GM18873 (cell line): ENCODE results near the gene NRP1.
"Not testable (repeated sequence)": the region's sequence is repeated elsewhere in the genome, so short reads cannot be mapped to it uniquely, and the experiment has no call there.

ENCODE experiments used
- ATAC-seq: cut with Tn5 transposase; IDR thresholded peaks from one replicate; pipeline ENCODE4 v1.9.1; 2021; ENCODE audit warnings: mild to moderate bottlenecking, moderate library complexity, moderate number of reproducible peaks; ENCODE audit not compliant: unreplicated experiment, low FRiP score

The NRP1 gene

DNA sequence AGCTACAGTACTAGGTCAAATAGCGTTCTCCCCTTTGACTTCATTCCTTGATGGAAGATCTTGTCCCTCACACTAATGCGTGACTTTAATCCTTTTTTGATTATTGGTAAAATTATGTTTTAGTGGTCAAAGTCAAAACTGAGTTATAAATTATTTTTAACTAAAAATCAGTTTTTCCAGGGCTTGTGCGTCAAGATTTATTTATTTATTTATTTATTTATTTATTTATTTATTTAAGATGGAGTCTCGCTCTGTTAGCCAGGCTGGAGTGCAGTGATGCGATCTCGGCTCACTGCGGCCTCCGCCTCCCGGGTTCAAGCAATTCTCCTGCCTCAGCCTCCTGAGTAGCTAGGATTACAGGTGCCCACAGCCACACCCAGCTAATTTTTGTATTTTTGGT is 112.2 kb downstream of the NRP1 start:
- not testable (repeated sequence) for ATAC-seq

- no peak for ATAC-seq
Measured at GRCh38 chr10:33217854-33218253, 116.6 kb downstream of the NRP1 start.

DNA sequence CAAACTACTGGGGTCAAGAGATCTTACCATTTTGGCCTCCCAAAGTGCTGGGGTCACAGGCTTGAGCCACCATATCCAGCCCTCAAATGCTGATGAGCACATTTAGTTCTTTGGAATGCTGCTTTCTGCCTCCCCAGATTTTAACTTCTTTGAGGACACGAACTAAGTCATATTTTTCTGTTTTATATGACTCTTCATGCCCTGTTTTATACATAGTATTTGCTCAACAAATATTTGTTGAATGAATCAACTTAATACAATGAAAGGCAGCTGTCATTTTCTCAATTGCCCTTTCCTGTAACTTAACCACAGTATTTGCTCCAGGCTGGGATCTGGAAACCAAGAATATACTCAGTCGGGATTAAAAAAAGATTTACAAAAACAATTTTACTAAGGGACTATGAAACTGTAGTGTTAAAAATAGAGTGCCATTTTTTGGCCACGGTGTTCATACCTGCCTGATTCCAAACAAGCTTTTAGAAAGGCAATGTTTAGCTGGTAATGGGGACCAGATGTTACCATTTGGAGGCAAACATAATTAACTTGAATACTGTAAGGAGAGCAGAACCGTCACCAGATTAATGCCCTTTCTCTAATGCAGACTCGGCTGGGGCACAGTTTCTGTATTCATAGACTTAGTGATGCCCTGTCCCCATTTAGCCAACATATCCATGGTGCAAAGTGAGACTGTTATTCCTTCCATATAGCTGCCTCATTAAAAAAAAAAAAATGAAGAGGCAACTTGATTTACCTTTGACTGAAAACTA is 117.6 kb downstream of the NRP1 start:
- no peak for ATAC-seq

- ATAC-seq = no peak
Measured at GRCh38 chr10:33215635-33216034, 118.8 kb downstream of the NRP1 start.

DNA sequence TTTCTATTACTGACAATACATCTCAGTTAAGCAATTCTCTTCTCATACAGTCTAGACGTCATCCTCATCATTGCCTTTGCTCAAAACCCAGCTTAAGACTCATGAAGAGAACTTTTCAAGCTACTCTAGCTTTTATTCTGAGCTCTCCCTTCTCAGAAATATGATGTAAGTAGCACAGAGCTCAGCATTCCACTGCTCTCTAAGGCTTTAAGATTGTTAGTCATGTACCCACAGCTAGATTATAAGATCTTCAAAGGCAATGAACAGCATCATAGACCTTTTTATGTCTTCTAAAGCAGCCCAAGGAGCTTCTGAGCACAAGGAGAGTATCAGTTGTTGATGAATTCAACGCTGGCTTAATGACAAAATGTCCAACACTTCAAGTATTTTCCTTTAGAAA is 119.3 kb downstream of the NRP1 start:
- no peak for ATAC-seq

DNA sequence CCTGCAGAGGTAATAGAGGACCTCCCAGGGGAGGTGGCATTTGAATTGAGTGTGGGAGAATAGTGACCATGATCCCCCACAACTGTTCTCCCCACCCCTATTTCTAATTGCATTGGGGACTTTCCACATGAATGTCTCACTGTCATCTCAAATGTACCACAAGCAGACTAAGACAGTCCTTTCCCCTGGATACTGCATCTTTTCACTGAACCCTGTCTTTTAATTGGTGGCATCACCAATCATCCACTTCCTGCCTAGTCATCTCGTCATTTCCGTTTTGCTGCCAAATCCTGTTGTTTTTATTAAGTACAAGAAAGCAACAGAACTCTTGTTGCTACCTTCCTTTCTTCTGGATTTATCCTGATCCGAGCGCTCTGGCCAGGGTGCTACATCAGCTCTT is 120.3 kb downstream of the NRP1 start:
- no peak for ATAC-seq

- no peak for ATAC-seq
Measured at GRCh38 chr10:33212061-33212748, 122.3 kb downstream of the NRP1 start.

DNA sequence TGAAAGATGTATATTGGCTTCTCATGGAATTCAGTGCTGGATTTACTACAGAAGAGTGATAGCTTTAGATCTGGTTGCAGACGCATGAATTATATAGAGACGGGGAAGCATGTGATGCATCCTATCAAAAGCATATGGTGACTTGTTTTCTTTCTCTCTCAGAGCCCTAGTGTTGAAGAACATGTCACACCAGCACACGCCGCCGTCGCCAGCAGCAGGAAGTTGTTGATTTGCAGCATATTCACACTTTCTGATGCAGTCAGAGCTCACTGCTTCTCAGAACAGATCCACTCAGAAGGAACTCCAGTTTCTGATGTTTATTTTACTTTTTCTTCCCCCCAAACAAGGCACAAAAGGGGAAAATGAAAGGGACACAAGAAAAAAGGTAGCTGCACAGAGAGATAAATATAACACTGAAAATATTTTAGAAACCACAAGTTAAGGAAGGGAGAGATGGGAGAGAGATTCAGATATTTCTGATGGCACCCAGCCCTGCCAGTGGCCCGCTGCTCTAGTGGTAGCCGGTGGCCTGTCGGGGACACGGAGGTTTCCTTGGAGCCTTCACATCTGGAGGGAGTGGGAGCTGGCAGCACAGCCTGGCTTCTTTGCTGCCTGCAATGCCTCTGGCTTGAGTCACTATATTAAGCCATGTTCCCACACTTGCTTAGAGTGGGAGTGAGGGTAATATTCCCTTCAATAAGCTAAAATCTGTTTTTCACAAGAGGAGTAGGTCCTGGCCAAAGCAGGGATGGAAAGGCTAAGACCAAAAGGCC is 123.2 kb downstream of the NRP1 start:
- no peak for ATAC-seq

- no peak for ATAC-seq
Measured at GRCh38 chr10:33209802-33210201, 124.7 kb downstream of the NRP1 start.

DNA sequence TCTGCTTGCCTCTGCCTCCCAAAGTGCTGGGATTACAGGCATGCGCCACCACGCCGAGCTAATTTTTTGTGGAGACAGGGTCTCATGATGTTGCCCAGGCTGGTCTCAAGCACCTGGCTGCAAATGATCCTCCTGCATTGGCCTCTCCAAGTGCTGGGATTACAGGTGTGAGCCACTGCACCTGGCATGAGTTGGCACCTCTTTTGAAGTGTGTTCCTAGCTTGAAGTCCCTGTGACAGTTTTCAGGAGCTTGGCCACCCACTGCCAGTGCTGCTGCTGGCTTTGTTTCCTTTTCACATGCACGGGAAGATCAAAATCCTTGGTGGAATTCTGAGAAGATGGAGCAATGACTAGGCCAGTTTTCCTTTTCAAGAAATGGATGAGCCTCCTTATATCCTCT is 126.3 kb downstream of the NRP1 start:
- ATAC-seq = no peak

GRCh38 chr10:33204031-33204430 is 130.4 kb downstream of the NRP1 start:
- ATAC-seq = no peak

GRCh38 chr10:33201971-33202370 is 132.5 kb downstream of the NRP1 start:
- no peak for ATAC-seq

DNA sequence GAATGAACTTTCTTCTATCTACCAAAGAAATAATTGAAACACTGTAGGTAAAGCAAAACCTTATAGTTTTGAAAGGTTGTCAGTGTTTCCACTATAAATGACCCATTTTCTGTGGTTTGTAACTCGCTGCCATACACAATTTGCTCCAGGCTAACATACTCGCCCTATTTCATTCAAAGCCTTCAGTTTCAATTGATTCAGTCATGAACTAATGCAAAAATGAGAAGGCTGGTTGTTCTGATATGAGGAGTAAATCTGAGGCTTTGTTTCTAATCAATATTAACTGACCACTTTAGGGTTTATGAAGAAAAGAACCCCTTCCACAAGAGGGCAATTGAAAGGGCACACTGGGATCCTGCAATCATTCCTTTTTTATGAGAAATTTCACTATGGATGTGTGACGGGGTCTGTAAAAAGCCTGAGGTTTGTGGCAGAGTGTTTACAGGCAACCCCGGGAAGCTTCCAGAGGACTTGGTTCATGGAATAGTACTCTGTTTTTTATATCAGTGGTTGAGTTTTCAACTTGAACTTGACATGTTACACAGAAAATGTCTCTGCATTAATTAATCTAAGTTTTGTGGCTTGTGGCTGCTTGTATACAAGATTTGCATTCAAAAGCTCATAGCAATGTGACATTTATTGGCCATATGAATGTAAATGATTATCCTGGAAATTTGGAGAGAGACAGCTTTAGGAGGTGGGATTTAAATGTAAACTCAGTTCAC is 133.2 kb downstream of the NRP1 start:
- no peak for ATAC-seq

GRCh38 chr10:33199731-33200232 is 134.7 kb downstream of the NRP1 start:
- ATAC-seq = no peak

DNA sequence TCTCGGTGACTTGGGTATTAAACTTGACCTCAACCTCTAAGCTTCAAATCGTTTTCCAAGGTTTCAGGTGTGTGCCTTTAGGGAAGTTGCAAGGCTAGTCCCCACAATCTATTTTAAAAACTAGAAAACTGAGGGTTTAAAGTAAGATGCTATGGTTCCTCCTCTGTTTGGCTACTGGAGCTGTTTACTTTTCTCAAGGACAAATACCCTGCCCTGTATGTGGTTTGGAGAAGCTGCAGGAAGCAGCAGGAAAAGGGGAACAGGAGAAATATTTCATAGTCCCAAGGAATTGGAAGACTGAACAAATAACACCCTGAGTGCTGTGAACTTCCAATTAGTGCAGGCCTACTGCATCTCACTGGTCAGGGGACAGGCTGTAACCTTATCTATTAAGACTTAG is 135.9 kb downstream of the NRP1 start:
- no peak for ATAC-seq

DNA sequence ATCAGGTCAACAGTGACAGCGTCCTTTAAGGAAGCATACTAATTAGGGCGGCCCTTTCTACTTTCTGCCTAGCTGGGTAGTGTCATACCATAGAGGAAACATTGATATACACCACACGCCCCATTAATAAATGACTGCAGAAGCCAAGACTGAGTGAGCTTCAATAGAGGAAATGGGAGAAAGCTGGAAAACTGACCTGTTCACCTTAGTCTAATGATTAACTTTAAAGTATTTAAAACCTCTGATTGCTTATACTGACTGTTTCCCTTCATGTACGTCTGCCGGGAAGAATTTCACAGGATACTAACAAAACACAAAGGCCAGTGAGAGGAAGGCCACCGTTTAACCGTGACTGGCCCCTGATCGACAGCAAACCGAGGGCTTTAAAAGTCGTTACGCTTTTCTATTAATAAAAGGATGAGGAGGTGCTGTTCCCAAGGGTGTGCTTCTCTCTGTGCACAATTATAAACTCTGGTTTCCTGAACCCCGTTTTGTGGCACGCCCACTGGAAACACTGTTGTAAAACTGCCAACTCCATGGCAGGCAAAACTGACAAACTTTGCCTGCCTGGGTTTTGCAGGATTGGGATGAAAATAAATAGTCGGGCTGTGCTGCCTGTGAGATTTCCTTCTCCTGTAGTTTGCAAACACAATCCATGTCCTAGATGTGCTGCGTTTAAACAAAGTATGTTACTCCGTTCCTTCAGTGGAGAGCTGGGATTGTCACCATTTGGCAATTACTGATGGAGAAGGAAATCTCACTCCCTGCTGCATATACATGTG is 137.6 kb downstream of the NRP1 start:
- no peak for ATAC-seq

- no peak for ATAC-seq
Measured at GRCh38 chr10:33196377-33196706, 138.1 kb downstream of the NRP1 start.

DNA sequence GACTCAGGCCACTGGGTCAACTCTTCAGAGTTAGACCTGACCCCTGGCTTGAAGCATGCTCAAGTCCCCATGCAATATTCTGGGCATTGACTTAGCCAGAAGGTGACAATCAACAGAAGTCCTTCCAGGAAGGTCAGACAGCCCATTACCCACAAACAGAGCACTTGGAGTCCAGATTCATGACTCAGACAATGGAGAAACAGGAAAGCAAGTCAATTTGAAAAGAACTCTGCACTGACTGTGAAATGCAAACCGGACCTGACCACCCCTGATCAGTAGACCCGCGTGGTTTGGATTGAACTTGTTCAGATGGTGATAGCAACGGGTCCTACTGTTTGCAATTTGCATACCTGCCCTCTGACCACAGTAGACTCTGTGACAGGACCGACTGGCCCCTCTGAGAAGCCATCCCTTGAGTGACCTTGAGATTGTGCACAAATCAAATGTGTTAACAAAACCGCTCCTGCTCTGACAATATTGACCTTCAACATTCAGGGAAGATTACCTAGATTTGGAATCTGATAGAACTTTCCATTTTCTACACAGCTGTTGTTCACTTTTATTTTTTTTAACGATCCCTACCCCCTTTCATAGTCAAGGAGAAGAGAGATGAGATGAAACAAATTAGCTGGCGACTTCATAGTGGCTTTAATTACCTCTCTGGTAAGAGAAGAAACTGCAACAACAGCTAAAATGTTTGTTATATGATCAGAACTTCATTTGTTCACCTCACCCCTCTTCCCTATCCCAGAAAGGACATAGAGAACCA is 138.7 kb downstream of the NRP1 start:
- ATAC-seq = no peak
